Measurements from ENCODE around the gene EMD.

Gene EMD

DNA sequence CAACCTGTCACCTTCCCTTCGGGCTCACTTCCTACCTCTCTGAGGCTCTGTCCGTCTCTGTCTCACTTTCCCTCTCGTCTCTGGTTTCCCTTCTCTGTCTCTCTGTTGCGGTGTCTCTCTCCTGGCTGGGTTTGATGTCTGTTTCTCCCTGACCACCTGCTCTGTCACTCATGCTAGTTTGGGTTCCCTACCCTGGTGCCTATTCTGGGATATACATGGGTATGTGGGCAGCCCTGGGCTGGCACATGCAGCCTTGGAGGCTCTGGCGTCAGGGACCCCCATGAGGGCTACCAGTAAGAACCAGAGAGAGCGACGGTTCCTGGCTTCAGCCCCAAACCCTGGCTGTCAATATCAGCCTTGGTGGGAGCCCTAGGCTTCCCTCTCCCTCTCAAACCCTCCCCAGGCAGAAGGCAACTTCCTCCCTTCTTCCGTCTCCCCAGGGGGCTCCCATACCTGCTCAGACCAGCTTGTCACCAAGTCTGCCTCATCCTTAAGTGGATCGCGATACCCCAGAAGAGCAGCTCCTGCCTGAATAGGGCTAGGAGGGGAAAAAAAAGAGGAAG is 29.6 kb downstream of the EMD start:
- Mint-ChIP-seq H3K27me3 (ENCODE audit: low read depth, poor library complexity) (peaks cover 3% of the 10 kb centered on the region), H3K9me3 (peaks cover 61% of the 10 kb centered on the region), H3K4me3 (peak overlapping the region; percentile 51), H3K36me3 (ENCODE audit: low read depth) (peaks cover 9% of the 10 kb centered on the region), H3K4me1 (peaks cover 20% of the 10 kb centered on the region), H3K27ac (no peak overlapping the region)
- TF ChIP-seq, protein P1, sequence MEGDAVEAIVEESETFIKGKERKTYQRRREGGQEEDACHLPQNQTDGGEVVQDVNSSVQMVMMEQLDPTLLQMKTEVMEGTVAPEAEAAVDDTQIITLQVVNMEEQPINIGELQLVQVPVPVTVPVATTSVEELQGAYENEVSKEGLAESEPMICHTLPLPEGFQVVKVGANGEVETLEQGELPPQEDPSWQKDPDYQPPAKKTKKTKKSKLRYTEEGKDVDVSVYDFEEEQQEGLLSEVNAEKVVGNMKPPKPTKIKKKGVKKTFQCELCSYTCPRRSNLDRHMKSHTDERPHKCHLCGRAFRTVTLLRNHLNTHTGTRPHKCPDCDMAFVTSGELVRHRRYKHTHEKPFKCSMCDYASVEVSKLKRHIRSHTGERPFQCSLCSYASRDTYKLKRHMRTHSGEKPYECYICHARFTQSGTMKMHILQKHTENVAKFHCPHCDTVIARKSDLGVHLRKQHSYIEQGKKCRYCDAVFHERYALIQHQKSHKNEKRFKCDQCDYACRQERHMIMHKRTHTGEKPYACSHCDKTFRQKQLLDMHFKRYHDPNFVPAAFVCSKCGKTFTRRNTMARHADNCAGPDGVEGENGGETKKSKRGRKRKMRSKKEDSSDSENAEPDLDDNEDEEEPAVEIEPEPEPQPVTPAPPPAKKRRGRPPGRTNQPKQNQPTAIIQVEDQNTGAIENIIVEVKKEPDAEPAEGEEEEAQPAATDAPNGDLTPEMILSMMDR (IDR thresholded peaks at IDR 0.05): no peak
- DNase-seq: no peak

DNA sequence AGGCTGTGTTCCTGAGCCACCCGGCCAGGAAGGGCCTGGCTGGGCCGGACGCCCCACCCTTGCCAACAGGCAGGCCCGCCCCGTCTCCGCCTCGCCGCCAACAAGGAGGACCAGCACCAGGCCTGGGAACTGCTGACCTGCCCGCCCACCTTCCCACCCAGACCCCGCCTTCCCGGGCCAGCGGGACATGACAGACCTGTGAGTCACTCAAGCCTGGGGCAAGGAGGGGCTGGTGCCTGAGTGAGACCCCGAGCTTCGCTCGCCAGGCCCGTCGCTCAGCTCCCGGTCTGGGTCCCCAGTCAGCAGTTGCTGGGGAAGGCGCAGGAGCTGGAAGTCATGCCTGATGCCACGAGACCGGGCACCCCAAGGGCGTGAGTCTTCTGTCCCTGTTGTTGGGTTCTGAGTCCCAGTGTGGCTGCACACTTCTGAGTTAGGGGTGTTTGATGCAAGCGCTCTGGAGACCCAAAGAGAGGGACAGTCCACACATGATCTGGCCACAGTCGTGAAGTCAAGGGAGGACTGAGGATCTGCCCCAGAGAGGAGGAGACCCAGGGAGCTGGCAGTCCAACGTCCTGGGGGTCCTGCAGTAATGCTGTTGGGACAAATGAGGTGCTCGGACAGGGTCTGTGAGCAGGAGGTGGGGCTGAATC is 30.3 kb downstream of the EMD start, which contains the start of gene DNASE1L1:
Gene DNASE1L1, minus strand, starts transcription at position 33 of the 650 bp plus-strand sequence. CDS start 3,686 bp downstream, outside the sequence.
- Mint-ChIP-seq H3K27ac (no peak within 1 kb of the TSS), H3K4me1 (peaks cover 20% of the 10 kb centered on the region), H3K4me3 (peak within 1 kb of the TSS; percentile 71), H3K9me3 (peaks cover 58% of the 10 kb centered on the region), H3K36me3 (ENCODE audit: low read depth) (peaks cover 10% of the 10 kb centered on the region), H3K27me3 (ENCODE audit: low read depth, poor library complexity) (peaks cover 3% of the 10 kb centered on the region)
- DNase-seq: peak; percentile 77
- TF ChIP-seq, protein P1 (IDR thresholded peaks at IDR 0.05): no peak

- no peak overlapping the region for H3K27ac Mint-ChIP-seq
- peak; percentile 72 for DNase-seq
- H3K36me3 Mint-ChIP-seq (ENCODE audit: low read depth): peaks cover 15% of the 10 kb centered on the region
Observed at GRCh38 chrX:154411981-154412340, 32.9 kb downstream of the EMD start.

DNA sequence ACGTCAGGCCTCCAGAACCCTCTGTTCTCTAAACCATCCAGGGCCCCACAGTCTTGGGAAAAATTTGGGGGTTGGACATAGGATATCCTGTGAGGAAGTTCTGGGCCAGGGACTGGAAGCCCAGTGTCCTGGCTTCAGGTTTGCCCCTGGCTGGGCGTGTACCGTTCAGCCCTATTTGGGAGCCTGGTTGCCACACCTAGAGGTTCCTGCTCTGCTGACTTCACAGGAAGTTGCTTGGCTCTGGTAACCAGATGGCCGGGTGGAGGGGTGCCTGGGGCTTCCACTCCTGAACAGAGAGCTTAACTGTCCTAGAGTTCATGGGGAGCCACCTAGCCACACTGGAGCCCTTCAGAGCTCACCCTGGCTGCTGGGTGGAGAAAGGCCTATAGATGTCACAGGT is 33.4 kb downstream of the EMD start:
- TF ChIP-seq, protein P1 (IDR thresholded peaks at IDR 0.05): no peak
- Mint-ChIP-seq H3K27ac (no peak overlapping the region), H3K4me3 (peak overlapping the region; percentile 78), H3K4me1 (peaks cover 20% of the 10 kb centered on the region), H3K9me3 (peaks cover 50% of the 10 kb centered on the region), H3K36me3 (ENCODE audit: low read depth) (peaks cover 15% of the 10 kb centered on the region), H3K27me3 (ENCODE audit: low read depth, poor library complexity) (peaks cover 3% of the 10 kb centered on the region)
- DNase-seq: no peak

More at GRCh38 chrX:154411981-154412340, 32.9 kb downstream of the EMD start:
- Mint-ChIP-seq H3K4me3 (peak overlapping the region; percentile 78), H3K4me1 (peaks cover 20% of the 10 kb centered on the region), H3K9me3 (peaks cover 50% of the 10 kb centered on the region), H3K27me3 (ENCODE audit: low read depth, poor library complexity) (peaks cover 3% of the 10 kb centered on the region)
- TF ChIP-seq, protein P1 (IDR thresholded peaks at IDR 0.05): no peak

GRCh38 chrX:154413142-154413541 is 34.0 kb downstream of the EMD start:
- TF ChIP-seq, protein P1 (IDR thresholded peaks at IDR 0.05): no peak
- no peak overlapping the region for H3K4me3 Mint-ChIP-seq
- H3K27ac Mint-ChIP-seq: no peak overlapping the region
- H3K9me3 Mint-ChIP-seq: peaks cover 53% of the 10 kb centered on the region
- peaks cover 15% of the 10 kb centered on the region for H3K36me3 Mint-ChIP-seq (ENCODE audit: low read depth)
- H3K4me1 Mint-ChIP-seq: peaks cover 20% of the 10 kb centered on the region
- peaks cover 3% of the 10 kb centered on the region for H3K27me3 Mint-ChIP-seq (ENCODE audit: low read depth, poor library complexity)
- DNase-seq: no peak

- no peaks in the 10 kb centered on the region for H3K4me1 Mint-ChIP-seq
- TF ChIP-seq, protein P1 (IDR thresholded peaks at IDR 0.05): no peak
- DNase-seq: no peak
- H3K4me3 Mint-ChIP-seq: no peak overlapping the region
- no peaks in the 10 kb centered on the region for H3K27me3 Mint-ChIP-seq (ENCODE audit: low read depth, poor library complexity)
- no peak overlapping the region for H3K27ac Mint-ChIP-seq
- peaks cover 54% of the 10 kb centered on the region for H3K9me3 Mint-ChIP-seq
- peaks cover 15% of the 10 kb centered on the region for H3K36me3 Mint-ChIP-seq (ENCODE audit: low read depth)
Observed at GRCh38 chrX:154417157-154417556, 38.1 kb downstream of the EMD start.
